Esophagus muscularis mucosa (tissue), 4 donors: ENCODE data around the gene MEX3A. TPM values are rescaled to one million over a fixed set of nuclear protein-coding genes. Genes with fewer than 3 reads are reported as not detected.

ENCODE experiments used
- DNase-seq: peaks from one replicate; pipeline ENCODE4 v3.0.0-alpha.2; 2017; ENCODE audit errors: extremely low spot score
- H3K27ac ChIP-seq, 4 donors: fragments of 200-600 bp; sonication (generic); replicated peaks in 1 of 4; 1 replicate in 3 of 4; 2 replicates in 1 of 4; pipeline ENCODE4 v1.5.1; 2016 to 2019; ENCODE audit warnings: mild to moderate bottlenecking in 1 of 4
- H3K27me3 ChIP-seq, 4 donors: fragments of 200-600 bp; sonication (generic); one replicate each; pipeline versions ENCODE4 v1.5.1 to v1.6.0; 2016 to 2019
- H3K36me3 ChIP-seq, 4 donors: fragments of 200-600 bp; sonication (generic); one replicate each; pipeline ENCODE4 v1.5.1; 2016 to 2019
- H3K4me1 ChIP-seq, 4 donors: fragments of 200-600 bp; sonication (generic); one replicate each; pipeline ENCODE4 v1.5.1; 2016 to 2019
- H3K4me3 ChIP-seq, 4 donors: fragments of 200-600 bp; sonication (generic); 1 replicate in 2 of 4; 2 replicates in 2 of 4; pipeline ENCODE4 v1.5.1; 2016 to 2019; ENCODE audit warnings: mild to moderate bottlenecking in 4 of 4, moderate library complexity in 1 of 4
- H3K9me3 ChIP-seq, 4 donors: fragments of 200-600 bp; sonication (generic); 1 replicate in 3 of 4; 2 replicates in 1 of 4; pipeline ENCODE4 v1.5.1; 2016 to 2019
- CTCF ChIP-seq, 3 experiments: fragments of 200-600 bp in 2 of 3; fragments of 450-650 bp in 1 of 3; sonication (generic) in 2 of 3; IDR thresholded peaks; one replicate each; pipeline ENCODE4 v1.5.1; 2017 to 2019; ENCODE audit warnings: antibody characterized with exemption in 3 of 3, mild to moderate bottlenecking in 2 of 3, moderate library complexity in 1 of 3
- EP300 ChIP-seq: sonication (generic); formaldehyde crosslinking; IDR thresholded peaks from one replicate; pipeline ENCODE4 v1.6.1; 2017; ENCODE audit warnings: antibody characterized with exemption
- POLR2A ChIP-seq: fragments of 450-650 bp; IDR thresholded peaks from one replicate; pipeline ENCODE4 v1.6.1; 2017; ENCODE audit warnings: antibody characterized with exemption, moderate library complexity, mild to moderate bottlenecking, low read depth
- POLR2AphosphoS5 ChIP-seq, 2 donors: sonication (generic); formaldehyde crosslinking; IDR thresholded peaks; one replicate each; pipeline ENCODE4 v1.6.1; 2017; ENCODE audit warnings: antibody characterized with exemption in 2 of 2
- WGBS: methylation state at CpG from one replicate; pipeline ENCODE4 v1.1.5; 2018; 5-methylcytosine and 5-hydroxymethylcytosine counted together
- intact Hi-C: fragments of 100-400 bp; cut with DNase I; formaldehyde crosslinking; loops from one replicate; pipeline ENCODE4 v1.15.1; 2023
- total RNA-seq, 4 donors: library from RNA; depleted of rRNA; stranded (reverse); fragments of >200 nt; gene quantifications; one replicate each; pipeline versions ENCODE4 v1.1.0 to v1.2.1, GENCODE V29; 2016

MEX3A gene
- total RNA-seq, 4 donors from 2014 or later: under 0.01 to 1.6 (median 0.66) TPM

- H3K4me3 ChIP-seq: peak overlapping the region; percentile 81 to 88 (median 86)
- no peak for TF ChIP-seq EP300
- TF ChIP-seq CTCF (IDR thresholded peaks at IDR 0.05): no peak
- no peak for TF ChIP-seq POLR2A
- TF ChIP-seq POLR2AphosphoS5 (IDR thresholded peaks at IDR 0.05): no peak
- 7% methylated on average over 40 of the region's 61 CpGs for WGBS
- no peak overlapping the region for H3K27ac ChIP-seq
- intact Hi-C loops: no loop called here
- H3K4me1 ChIP-seq: peaks cover 24 to 53% (median 34%) of the 10 kb centered on the region in 4 donors
- no peak for DNase-seq
- no peaks in the 10 kb centered on the region for H3K27me3 ChIP-seq
- H3K36me3 ChIP-seq: no peaks in the 10 kb centered on the region
- H3K9me3 ChIP-seq: no peaks in the 10 kb centered on the region
These were observed 917 bp downstream of the MEX3A start for GRCh38 chr1:156081180-156081916.

GRCh38 chr1:156080863-156081179 is 1.4 kb downstream of the MEX3A start:
- no peak for DNase-seq
- intact Hi-C loops: no loop called here
- WGBS: 48% methylated on average over 4 of the region's 4 CpGs

GRCh38 chr1:156080241-156080862 is 1.9 kb downstream of the MEX3A start:
- Histone ChIP-seq H3K4me1 (peaks cover 25 to 55% (median 40%) of the 10 kb centered on the region in 4 donors), H3K27ac (no peak overlapping the region), H3K27me3 (no peaks in the 10 kb centered on the region), H3K4me3 (no peak overlapping the region), H3K36me3 (no peaks in the 10 kb centered on the region), H3K9me3 (no peaks in the 10 kb centered on the region)
- DNase-seq: no peak
- intact Hi-C loops: no loop called here
- 62% methylated on average over 8 of the region's 8 CpGs for WGBS
- TF ChIP-seq CTCF (IDR thresholded peaks at IDR 0.05): no peak
- no peak for TF ChIP-seq POLR2A
- no peak for TF ChIP-seq POLR2AphosphoS5 (IDR thresholded peaks at IDR 0.05)
- TF ChIP-seq EP300: no peak

More at GRCh38 chr1:156080863-156081179, 1.4 kb downstream of the MEX3A start:
- H3K36me3 ChIP-seq: no peaks in the 10 kb centered on the region
- H3K27me3 ChIP-seq: no peaks in the 10 kb centered on the region
- peaks cover 21 to 53% (median 36%) of the 10 kb centered on the region in 4 donors for H3K4me1 ChIP-seq
- H3K9me3 ChIP-seq: no peaks in the 10 kb centered on the region
- TF ChIP-seq POLR2A (no peak), CTCF (IDR thresholded peaks at IDR 0.05) (no peak)
- H3K27ac ChIP-seq: no peak overlapping the region
- H3K4me3 ChIP-seq: peak overlapping the region in 1 of 4 donors; percentile 81

GRCh38 chr1:156079762-156080161 is 2.5 kb downstream of the MEX3A start:
- no peak overlapping the region for H3K4me3 ChIP-seq
- WGBS: 83% methylated on average over 5 of the region's 5 CpGs
- H3K27ac ChIP-seq: no peak overlapping the region
- DNase-seq: no peak
- H3K36me3 ChIP-seq: no peaks in the 10 kb centered on the region
- H3K9me3 ChIP-seq: no peaks in the 10 kb centered on the region
- peaks cover 26 to 60% (median 43%) of the 10 kb centered on the region in 4 donors for H3K4me1 ChIP-seq
- TF ChIP-seq POLR2AphosphoS5 (IDR thresholded peaks at IDR 0.05) (no peak), POLR2A (no peak), EP300 (no peak), CTCF (IDR thresholded peaks at IDR 0.05) (no peak)
- intact Hi-C loops: no loop called here
- H3K27me3 ChIP-seq: no peaks in the 10 kb centered on the region
